Measurements from ENCODE around the gene TAS2R41.
"Not testable (repeated sequence)": the region's sequence is repeated elsewhere in the genome, so short reads cannot be mapped to it uniquely, and the experiment has no call there.

TAS2R41 gene

GRCh38 chr7:143514995-143515735 lies 37.5 kb downstream of the TAS2R41 start:
- Histone ChIP-seq H3K4me1 (ENCODE audit: control insufficient read depth in 2 of 2, insufficient read depth in 2 of 2, low read length in 2 of 2) (no peaks in the 10 kb centered on the region), H3K36me3 (ENCODE audit: control insufficient read depth in 2 of 2, insufficient read depth in 2 of 2, low read length in 2 of 2) (no peaks in the 10 kb centered on the region), H3K27me3 (ENCODE audit: control insufficient read depth in 2 of 2, insufficient read depth in 2 of 2, low read length in 2 of 2) (no peaks in the 10 kb centered on the region), H3K9ac (ENCODE audit: low read depth in 1 of 2, low read length in 2 of 2) (no peak overlapping the region), H3K27ac (ENCODE audit: low read depth in 2 of 2, low read length in 2 of 2) (no peak overlapping the region), H3K4me3 (ENCODE audit: low read length in 2 of 2) (no peak overlapping the region), H3K9me3 (ENCODE audit: control insufficient read depth in 2 of 2, low read length in 2 of 2) (no peaks in the 10 kb centered on the region)

- Histone ChIP-seq H3K9ac (ENCODE audit: low read depth in 1 of 2, low read length in 2 of 2) (no peak overlapping the region), H3K27ac (ENCODE audit: low read depth in 2 of 2, low read length in 2 of 2) (no peak overlapping the region), H3K4me1 (ENCODE audit: control insufficient read depth in 2 of 2, insufficient read depth in 2 of 2, low read length in 2 of 2) (no peaks in the 10 kb centered on the region), H3K36me3 (ENCODE audit: control insufficient read depth in 2 of 2, insufficient read depth in 2 of 2, low read length in 2 of 2) (no peaks in the 10 kb centered on the region), H3K9me3 (ENCODE audit: control insufficient read depth in 2 of 2, low read length in 2 of 2) (no peaks in the 10 kb centered on the region), H3K4me3 (ENCODE audit: low read length in 2 of 2) (no peak overlapping the region), H3K27me3 (ENCODE audit: control insufficient read depth in 2 of 2, insufficient read depth in 2 of 2, low read length in 2 of 2) (no peaks in the 10 kb centered on the region)
These were observed 39.3 kb downstream of the TAS2R41 start for GRCh38 chr7:143516981-143517380.

- H3K27me3 ChIP-seq (ENCODE audit: control insufficient read depth in 2 of 2, insufficient read depth in 2 of 2, low read length in 2 of 2): no peaks in the 10 kb centered on the region
- H3K27ac ChIP-seq (ENCODE audit: low read depth in 2 of 2, low read length in 2 of 2): no peak overlapping the region
- no peaks in the 10 kb centered on the region for H3K36me3 ChIP-seq (ENCODE audit: control insufficient read depth in 2 of 2, insufficient read depth in 2 of 2, low read length in 2 of 2)
- H3K4me3 ChIP-seq (ENCODE audit: low read length in 2 of 2): no peak overlapping the region
- no peaks in the 10 kb centered on the region for H3K4me1 ChIP-seq (ENCODE audit: control insufficient read depth in 2 of 2, insufficient read depth in 2 of 2, low read length in 2 of 2)
- no peak overlapping the region for H3K9ac ChIP-seq (ENCODE audit: low read depth in 1 of 2, low read length in 2 of 2)
- no peaks in the 10 kb centered on the region for H3K9me3 ChIP-seq (ENCODE audit: control insufficient read depth in 2 of 2, low read length in 2 of 2)
These were observed 40.8 kb downstream of the TAS2R41 start for GRCh38 chr7:143518521-143518920.

GRCh38 chr7:143518941-143519340 lies 41.3 kb downstream of the TAS2R41 start:
- no peak overlapping the region for H3K27ac ChIP-seq (ENCODE audit: low read depth in 2 of 2, low read length in 2 of 2)
- H3K4me3 ChIP-seq (ENCODE audit: low read length in 2 of 2): no peak overlapping the region
- H3K9ac ChIP-seq (ENCODE audit: low read depth in 1 of 2, low read length in 2 of 2): no peak overlapping the region
- H3K4me1 ChIP-seq (ENCODE audit: control insufficient read depth in 2 of 2, insufficient read depth in 2 of 2, low read length in 2 of 2): no peaks in the 10 kb centered on the region
- no peaks in the 10 kb centered on the region for H3K36me3 ChIP-seq (ENCODE audit: control insufficient read depth in 2 of 2, insufficient read depth in 2 of 2, low read length in 2 of 2)
- no peaks in the 10 kb centered on the region for H3K27me3 ChIP-seq (ENCODE audit: control insufficient read depth in 2 of 2, insufficient read depth in 2 of 2, low read length in 2 of 2)
- H3K9me3 ChIP-seq (ENCODE audit: control insufficient read depth in 2 of 2, low read length in 2 of 2): no peaks in the 10 kb centered on the region

- Histone ChIP-seq H3K4me1 (ENCODE audit: control insufficient read depth in 2 of 2, insufficient read depth in 2 of 2, low read length in 2 of 2) (no peaks in the 10 kb centered on the region), H3K36me3 (ENCODE audit: control insufficient read depth in 2 of 2, insufficient read depth in 2 of 2, low read length in 2 of 2) (no peaks in the 10 kb centered on the region), H3K9ac (ENCODE audit: low read depth in 1 of 2, low read length in 2 of 2) (no peak overlapping the region), H3K27ac (ENCODE audit: low read depth in 2 of 2, low read length in 2 of 2) (no peak overlapping the region), H3K4me3 (ENCODE audit: low read length in 2 of 2) (no peak overlapping the region), H3K9me3 (ENCODE audit: control insufficient read depth in 2 of 2, low read length in 2 of 2) (no peaks in the 10 kb centered on the region), H3K27me3 (ENCODE audit: control insufficient read depth in 2 of 2, insufficient read depth in 2 of 2, low read length in 2 of 2) (no peaks in the 10 kb centered on the region)
These were observed 41.9 kb downstream of the TAS2R41 start for GRCh38 chr7:143519411-143520131.

GRCh38 chr7:143522309-143522916 lies 44.7 kb downstream of the TAS2R41 start:
- H3K4me3 ChIP-seq (ENCODE audit: low read length in 2 of 2); H3K4me1 ChIP-seq (ENCODE audit: control insufficient read depth in 2 of 2, insufficient read depth in 2 of 2, low read length in 2 of 2); H3K9ac ChIP-seq (ENCODE audit: low read depth in 1 of 2, low read length in 2 of 2); H3K36me3 ChIP-seq (ENCODE audit: control insufficient read depth in 2 of 2, insufficient read depth in 2 of 2, low read length in 2 of 2); H3K9me3 ChIP-seq (ENCODE audit: control insufficient read depth in 2 of 2, low read length in 2 of 2); H3K27me3 ChIP-seq (ENCODE audit: control insufficient read depth in 2 of 2, insufficient read depth in 2 of 2, low read length in 2 of 2); H3K27ac ChIP-seq (ENCODE audit: low read depth in 2 of 2, low read length in 2 of 2): not testable (repeated sequence)

Data from mucosa of rectum (tissue), 2 donors.